ENCODE data around the gene CCDC142.
"Not testable (repeated sequence)": the region's sequence is repeated elsewhere in the genome, so short reads cannot be mapped to it uniquely, and the experiment has no call there.

DNA sequence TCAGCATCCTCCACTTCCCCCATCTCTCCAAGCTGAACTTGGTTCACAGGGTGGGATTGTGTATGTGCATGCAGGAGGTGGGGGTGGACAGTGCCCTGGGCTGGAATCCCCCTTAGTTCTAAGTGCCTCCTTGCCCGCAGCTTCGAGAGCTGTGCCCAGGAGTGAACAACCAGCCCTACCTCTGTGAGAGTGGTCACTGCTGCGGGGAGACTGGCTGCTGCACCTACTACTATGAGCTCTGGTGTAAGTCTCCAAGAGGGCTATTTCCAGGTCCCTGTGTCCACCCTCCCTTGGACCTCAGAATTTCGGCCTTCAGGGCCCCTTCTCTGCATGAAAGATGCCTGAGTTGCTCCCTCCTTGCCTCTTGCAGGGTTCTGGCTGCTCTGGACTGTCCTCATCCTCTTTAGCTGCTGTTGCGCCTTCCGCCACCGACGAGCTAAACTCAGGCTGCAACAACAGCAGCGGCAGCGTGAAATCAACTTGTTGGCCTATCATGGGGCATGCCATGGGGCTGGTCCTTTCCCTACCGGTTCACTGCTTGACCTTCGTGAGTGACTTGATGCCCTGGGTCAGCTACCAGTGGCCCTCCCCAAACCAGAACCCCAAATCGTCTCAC, 23.2 kb downstream of the CCDC142 start:
- TF ChIP-seq EZH2 (IDR thresholded peaks at IDR 0.05; ENCODE audit: low read length): not testable (repeated sequence)
- TF ChIP-seq, protein P1, sequence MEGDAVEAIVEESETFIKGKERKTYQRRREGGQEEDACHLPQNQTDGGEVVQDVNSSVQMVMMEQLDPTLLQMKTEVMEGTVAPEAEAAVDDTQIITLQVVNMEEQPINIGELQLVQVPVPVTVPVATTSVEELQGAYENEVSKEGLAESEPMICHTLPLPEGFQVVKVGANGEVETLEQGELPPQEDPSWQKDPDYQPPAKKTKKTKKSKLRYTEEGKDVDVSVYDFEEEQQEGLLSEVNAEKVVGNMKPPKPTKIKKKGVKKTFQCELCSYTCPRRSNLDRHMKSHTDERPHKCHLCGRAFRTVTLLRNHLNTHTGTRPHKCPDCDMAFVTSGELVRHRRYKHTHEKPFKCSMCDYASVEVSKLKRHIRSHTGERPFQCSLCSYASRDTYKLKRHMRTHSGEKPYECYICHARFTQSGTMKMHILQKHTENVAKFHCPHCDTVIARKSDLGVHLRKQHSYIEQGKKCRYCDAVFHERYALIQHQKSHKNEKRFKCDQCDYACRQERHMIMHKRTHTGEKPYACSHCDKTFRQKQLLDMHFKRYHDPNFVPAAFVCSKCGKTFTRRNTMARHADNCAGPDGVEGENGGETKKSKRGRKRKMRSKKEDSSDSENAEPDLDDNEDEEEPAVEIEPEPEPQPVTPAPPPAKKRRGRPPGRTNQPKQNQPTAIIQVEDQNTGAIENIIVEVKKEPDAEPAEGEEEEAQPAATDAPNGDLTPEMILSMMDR (optimal IDR thresholded peaks at IDR 0.05 in 1 of 3, IDR thresholded peaks at IDR 0.05 in 1 of 3, conservative IDR thresholded peaks at IDR 0.05 in 1 of 3; ENCODE audit: extremely low read depth in 1 of 3, insufficient read depth in 2 of 3, low read length in 3 of 3): not testable (repeated sequence)

Measured in keratinocyte (primary cell).